ENCODE results near the gene MAP3K19. TPM values are rescaled to one million over a fixed set of nuclear protein-coding genes. Genes with fewer than 3 reads are reported as not detected.
"Not testable (repeated sequence)": the region's sequence is repeated elsewhere in the genome, so short reads cannot be mapped to it uniquely, and the experiment has no call there.

Gene MAP3K19
- total RNA-seq, 1 donor from 2014 or later = not detected

DNA sequence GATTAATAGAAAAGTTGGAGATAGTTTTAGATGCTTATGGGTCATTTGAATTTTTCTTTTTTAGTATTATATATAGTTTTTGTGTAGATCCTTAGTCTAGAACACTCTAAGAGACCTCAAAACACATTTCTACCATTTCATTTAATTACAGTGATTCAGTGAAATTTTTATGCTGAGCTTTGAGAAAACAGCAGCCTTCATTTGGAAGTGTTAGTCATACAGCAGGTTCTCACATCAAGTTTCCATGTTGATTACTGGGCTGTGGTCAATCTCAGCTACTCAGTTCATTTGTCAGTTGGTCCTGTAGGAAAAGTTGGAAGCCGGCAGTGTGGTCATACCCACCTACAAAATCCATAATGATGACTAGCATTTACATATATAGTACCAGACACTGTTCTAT, 37.9 kb downstream of the MAP3K19 start:
- ATAC-seq = no peak
- intact Hi-C loops (cut with DNase I) = no loop called here
- DNase-seq (ENCODE audit: missing footprints) = no peak

DNA sequence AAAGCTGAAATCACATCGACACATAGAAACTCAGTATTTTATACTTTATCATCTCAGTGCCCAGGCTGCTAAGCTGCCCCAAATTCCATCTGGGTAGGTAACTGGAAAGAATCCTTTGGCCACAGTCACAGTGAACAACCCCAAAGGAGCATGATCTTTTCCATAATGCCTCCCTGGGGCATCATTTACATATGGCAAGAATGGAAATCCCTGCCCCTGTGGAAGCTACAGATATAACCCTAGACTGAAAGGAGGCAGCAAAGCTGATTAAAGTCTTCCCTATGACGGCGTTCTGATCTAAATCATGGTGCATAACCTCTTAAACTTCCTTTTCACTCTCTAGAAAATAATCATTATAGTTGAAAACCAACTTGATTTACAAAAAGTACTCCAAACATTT, 41.5 kb downstream of the MAP3K19 start:
- DNase-seq (ENCODE audit: missing footprints) (no peak), ATAC-seq (no peak)
- intact Hi-C loops (cut with DNase I) = no loop called here

DNA sequence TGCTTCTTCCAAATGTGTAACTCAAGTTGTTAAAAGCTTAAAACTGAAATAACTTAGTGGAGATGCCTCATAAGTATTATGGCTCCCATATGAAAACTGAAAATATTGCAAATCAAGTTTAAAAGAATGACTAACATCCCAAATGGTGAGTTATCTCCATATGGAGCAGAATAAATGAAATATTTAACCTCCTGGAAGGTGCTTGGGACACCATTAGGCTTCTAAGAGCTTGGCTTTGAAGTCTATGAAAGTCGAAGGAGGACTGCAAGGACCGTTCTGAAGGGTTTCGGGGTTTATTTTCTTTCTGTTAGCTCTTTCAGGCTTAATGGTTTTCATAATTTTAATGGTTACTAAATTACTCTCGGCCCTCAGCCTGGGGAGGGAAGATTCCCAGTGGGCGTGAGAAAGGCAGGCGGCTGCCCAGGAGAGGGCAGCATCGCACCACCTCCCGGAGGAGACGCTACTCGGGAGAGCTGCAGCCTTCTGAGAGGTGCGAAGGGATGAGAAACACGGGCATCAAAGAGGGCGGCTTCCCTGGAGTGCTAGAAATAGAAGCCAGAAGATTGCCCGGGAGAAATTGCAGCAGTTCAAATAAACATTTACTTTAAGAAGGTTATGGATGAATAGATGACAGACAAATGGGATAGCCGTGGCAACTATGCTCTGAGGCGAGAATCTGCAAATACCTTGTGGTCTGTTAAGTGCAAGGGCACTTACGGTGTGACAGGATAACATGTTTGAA, 43.1 kb downstream of the MAP3K19 start:
- intact Hi-C loops (cut with DNase I) = loop anchor here (1.0 to 5.0 kb wide), 2 partner anchors 253 to 705 kb away; no protein-coding TSS in a partner anchor
- DNase-seq (ENCODE audit: missing footprints) (peak; percentile 77), ATAC-seq (peak; percentile 94)

DNA sequence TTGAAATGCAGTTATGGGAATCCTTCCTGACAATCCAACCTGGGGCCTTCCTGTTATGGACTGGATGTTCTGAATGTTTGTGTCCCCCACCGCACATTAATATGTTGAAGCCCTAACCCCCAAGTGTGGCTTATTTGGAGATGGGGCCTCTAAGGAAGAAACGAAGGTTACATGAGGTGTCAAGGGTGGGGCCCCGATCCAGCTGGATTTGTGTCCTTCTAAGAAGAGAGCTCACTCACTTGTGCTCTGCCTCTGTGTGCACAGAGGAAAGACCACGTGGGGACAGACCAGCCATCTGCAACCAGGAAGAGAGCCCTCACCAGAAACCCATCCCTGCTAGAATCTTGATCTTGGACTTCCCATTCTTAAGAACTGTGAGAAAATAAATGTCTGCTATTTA, 44.4 kb downstream of the MAP3K19 start:
- intact Hi-C loops (cut with DNase I) = loop anchor here (5.0 kb wide), 1 partner anchor 254 kb away; no protein-coding TSS in a partner anchor
- ATAC-seq = no peak

GRCh38 chr2:134999521-134999920, 47.7 kb downstream of the MAP3K19 start:
- DNase-seq (ENCODE audit: missing footprints) = no peak
- intact Hi-C loops (cut with DNase I) = no loop called here
- no peak for ATAC-seq

More for the DNA sequence above, 44.4 kb downstream of the MAP3K19 start:
- DNase-seq (ENCODE audit: missing footprints) = no peak

DNA sequence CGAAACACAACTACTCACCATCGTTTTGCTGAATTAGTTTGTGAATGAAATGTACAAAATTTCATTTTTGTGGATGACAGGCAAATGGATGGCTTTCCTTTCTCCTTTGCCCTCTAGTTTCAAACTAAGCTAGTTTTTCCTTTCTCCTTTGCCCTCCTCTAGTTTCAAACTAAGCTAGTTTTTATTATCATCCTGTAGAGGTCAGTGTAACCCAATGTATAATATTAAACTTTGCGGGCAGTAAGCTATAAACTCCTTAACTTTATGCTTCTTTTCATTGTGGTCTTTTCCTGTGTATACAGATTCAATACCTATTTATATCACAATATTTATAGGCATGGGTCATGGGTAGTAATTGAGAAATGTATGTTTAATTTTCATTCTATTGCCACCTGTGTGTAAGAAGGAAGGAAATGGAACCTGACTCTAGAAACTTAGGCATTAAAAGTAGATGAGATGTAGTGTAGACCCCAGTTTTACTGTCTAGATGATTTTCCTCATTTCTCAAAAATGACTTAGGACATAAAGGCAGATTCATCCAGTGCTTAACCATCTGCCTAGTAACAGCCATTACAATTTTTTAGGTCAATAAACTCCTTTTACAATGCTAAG, 58.1 kb downstream of the MAP3K19 start:
- intact Hi-C loops (cut with DNase I) = loop anchor here (2.0 kb wide), 1 partner anchor 722 kb away; no protein-coding TSS in a partner anchor
- DNase-seq (ENCODE audit: missing footprints) = no peak
- ATAC-seq = no peak

- intact Hi-C loops (cut with DNase I) = no loop called here
- ATAC-seq = no peak
- DNase-seq (ENCODE audit: missing footprints) = no peak
Observed at GRCh38 chr2:134985061-134985460, 62.2 kb downstream of the MAP3K19 start.

- DNase-seq (ENCODE audit: missing footprints) (no peak), ATAC-seq (no peak)
- intact Hi-C loops (cut with DNase I) = no loop called here
Observed at GRCh38 chr2:134982603-134983002, 64.6 kb downstream of the MAP3K19 start.

DNA sequence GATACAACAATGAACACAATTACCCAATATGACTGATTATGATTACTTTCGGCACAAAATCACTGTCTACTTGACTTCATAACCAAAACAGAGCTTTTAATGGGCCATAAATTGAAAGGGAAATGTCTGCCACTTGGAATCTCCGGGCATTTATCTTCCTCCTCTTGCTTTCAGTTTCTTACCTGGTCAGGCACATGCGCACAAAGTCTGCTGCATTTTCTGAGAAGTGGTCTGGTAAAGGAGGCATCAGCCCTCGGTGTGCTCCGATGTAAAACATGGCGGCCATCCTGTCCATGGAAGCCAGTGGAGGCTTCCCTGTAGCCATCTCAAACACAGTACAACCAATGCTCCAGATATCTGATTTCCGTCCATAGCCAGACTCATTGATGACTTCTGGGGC, 66.6 kb downstream of the MAP3K19 start:
- no peak for DNase-seq (ENCODE audit: missing footprints)
- no peak for ATAC-seq
- intact Hi-C loops (cut with DNase I) = no loop called here

DNA sequence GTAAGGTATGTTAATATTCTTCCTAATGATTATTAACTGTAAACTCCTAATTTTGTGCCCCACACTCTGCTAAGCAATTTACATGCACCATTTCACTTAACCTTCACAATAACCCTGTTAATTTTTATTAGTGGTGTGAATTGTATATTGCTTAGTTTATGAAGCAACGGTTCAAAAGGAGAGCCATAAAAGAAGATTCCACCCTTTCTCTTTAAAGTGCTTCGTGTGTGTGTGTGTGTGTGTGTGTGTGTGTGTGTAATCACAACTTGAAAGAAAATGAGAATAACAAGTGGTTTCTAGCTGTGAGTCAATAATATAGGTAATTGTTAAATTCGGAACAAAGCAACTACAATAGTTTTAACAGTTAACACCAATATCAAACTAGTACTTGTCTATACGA, 68.0 kb downstream of the MAP3K19 start:
- intact Hi-C loops (cut with DNase I) = no loop called here
- ATAC-seq (no peak), DNase-seq (ENCODE audit: missing footprints) (no peak)

DNA sequence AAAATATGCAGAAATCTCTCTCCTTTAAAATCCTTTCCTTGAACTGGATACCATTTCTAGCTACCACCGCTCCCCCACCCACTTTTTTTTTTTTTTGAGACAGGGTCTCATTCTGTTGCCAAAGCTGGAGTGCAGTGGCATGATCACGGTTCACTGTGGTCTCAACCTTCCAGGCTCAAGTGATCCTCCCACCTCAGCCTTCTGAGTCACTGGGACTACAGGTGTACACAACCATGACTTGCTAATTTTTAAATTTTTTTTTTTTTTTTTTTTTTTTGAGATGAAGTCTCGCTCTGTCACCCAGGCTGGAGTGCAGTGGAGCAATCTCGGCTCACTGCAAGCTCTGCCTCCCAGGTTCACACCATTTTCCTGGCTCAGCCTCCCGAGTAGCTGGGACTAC, 70.1 kb downstream of the MAP3K19 start:
- intact Hi-C loops (cut with DNase I); ATAC-seq; DNase-seq (ENCODE audit: missing footprints): not testable (repeated sequence)

GRCh38 chr2:134976074-134976702, 71.1 kb downstream of the MAP3K19 start:
- DNase-seq (ENCODE audit: missing footprints) (no peak), ATAC-seq (no peak)
- intact Hi-C loops (cut with DNase I) = no loop called here

GRCh38 chr2:134975281-134976009, 71.8 kb downstream of the MAP3K19 start:
- ATAC-seq (peak; percentile 34), DNase-seq (ENCODE audit: missing footprints) (no peak)
- intact Hi-C loops (cut with DNase I) = no loop called here

DNA sequence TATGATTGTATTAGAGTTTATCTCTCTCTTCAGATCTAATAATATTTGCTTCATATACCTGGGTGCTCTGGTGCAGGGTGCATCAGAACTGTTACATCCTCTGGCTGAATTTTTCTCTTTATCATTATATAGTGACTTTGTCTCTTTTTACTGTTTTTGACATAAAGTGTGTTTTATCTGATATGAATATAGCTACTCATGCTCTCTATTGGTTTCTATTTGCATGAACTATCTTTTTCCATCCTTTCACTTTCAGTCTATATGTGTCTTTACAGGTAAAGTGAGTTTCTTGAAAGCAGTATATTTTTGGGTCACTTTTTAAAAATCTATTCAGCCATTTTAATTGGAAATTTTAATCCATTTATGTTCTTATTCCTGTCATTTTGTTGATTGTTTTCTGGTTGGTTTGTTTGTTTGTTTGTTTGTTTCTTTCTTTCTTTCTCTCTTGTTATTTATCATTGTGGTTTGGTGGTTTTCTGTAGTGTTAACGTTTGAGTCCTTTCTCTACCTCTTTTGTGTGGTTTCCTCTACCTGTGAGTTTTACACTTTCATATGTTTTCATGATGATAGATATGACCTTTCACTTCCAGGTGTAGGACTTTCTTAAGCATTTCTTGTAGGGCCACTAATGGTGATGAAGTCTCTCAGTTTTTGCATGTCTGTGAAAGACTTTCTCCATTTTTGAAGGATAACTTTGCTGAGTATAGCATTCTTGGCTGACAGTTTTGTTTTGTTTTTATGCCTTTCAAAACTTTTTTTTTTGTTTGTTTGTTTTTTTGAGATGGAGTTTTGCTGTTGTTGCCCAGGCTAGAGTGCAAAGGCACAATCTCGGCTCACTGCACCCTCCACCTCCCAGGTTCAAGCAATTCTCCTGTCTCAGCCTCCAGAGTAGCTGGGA, 73.8 kb downstream of the MAP3K19 start:
- intact Hi-C loops (cut with DNase I) = no loop called here
- ATAC-seq (no peak), DNase-seq (ENCODE audit: missing footprints) (no peak)

DNA sequence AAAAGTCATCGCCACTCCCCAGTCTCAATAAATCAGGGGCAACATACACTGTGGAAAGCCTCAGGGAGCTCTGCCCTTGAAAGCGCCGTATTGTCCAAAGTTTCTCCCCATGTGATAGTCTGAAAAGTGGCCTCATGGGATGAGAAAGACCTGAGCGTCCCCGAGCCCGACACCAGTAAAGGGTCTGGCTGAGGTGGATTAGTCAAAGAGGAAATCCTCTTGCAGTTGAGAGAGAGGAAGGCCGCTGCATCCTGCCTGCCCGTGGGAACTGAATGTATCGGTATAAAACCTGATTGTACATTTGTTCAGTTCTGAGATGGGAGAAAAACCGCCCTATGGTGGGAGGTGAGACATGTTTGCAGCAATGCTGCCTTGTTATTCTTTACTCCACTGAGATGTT, 80.1 kb downstream of the MAP3K19 start:
- ATAC-seq; DNase-seq (ENCODE audit: missing footprints); intact Hi-C loops (cut with DNase I): not testable (repeated sequence)

DNA sequence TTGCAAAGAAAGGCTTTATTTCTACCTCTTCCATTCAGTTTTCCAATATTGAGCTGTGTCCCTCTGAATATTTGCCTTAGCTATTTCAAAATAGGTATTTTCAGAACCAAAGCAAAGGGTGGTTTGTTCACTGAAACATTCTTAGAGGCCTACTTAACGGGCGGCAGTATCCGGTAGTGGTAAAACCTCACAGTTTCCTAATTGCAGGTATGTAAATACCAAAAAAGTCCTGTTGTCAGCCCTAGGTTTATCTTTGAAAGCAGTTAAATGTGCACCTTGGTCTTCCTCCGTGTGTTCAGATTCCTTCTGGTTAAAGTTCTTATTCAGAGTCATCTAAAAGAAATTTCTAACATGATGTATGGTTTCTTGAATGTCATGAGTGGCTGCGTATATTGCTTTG, 89.8 kb downstream of the MAP3K19 start:
- intact Hi-C loops (cut with DNase I) = no loop called here
- ATAC-seq (no peak), DNase-seq (ENCODE audit: missing footprints) (no peak)

- DNase-seq (ENCODE audit: missing footprints) = no peak
- no peak for ATAC-seq
- intact Hi-C loops (cut with DNase I) = no loop called here
Observed at GRCh38 chr2:134955744-134956143, 91.5 kb downstream of the MAP3K19 start.

GRCh38 chr2:134954065-134954464, 93.2 kb downstream of the MAP3K19 start:
- ATAC-seq (no peak), DNase-seq (ENCODE audit: missing footprints) (no peak)
- intact Hi-C loops (cut with DNase I) = no loop called here

All from Right ventricle myocardium inferior (tissue), 1 donor.